ENCODE measurements around the gene AGBL5. TPM values are rescaled to one million over a fixed set of nuclear protein-coding genes. Genes with fewer than 3 reads are reported as not detected.
A peak's percentile ranks its signal among the peaks of the same experiment; 100 is the strongest.

The AGBL5 gene
- total and polyA plus RNA-seq, 9 of the 15 experiments (the other 6 are each of a cell fraction or from before 2014, with no cell fraction given): 3.3 to 52.7 (median 26.2) TPM

DNA sequence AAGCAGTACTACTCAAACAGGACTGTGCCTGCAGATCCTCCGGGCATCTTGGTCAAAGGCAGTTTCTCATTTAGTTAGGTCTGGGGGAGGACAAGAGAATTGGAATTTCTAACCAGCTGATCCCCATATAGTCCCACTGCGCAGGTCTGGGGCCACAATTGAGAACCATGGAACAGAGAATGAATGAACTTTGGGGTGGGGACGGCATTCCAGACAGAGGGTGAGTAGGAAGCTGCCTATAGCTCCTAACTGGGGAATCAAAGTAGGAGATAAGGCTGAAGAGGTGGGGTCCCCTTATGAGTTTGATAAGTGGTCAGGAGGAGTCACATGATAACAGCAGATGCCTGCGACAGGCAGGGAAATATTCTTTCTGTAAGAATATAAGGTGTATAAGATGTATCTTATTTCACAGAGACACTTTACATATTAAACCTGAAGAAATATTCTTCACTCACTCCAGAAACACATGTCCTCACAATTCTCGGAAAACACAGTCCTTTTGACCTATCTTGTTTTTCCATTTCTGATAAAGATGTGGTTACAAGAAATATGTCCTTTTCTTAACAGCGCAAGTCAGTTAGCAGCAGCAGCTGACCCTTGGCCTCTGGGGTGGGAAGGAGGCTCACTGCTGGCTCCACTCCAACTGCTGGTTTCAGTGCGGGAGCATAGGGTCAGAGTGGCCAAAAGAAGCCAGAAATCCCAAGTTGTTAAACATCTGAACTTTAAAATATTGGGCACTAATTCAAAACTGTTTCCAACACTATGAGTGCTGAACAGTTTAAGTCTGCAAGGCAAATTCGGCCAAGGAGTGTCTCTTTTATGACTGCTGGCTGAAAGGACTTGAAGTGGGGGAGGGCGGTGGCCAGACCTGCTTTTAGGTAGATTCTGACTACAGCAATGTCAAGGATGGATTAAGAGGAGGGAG, 31.3 kb upstream of the AGBL5 start (continued):
- TF ChIP-seq, protein P1, sequence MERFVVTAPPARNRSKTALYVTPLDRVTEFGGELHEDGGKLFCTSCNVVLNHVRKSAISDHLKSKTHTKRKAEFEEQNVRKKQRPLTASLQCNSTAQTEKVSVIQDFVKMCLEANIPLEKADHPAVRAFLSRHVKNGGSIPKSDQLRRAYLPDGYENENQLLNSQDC (CRISPR knock-in tag; IDR thresholded peaks at IDR 0.05): no peak
- TF ChIP-seq, protein P2, sequence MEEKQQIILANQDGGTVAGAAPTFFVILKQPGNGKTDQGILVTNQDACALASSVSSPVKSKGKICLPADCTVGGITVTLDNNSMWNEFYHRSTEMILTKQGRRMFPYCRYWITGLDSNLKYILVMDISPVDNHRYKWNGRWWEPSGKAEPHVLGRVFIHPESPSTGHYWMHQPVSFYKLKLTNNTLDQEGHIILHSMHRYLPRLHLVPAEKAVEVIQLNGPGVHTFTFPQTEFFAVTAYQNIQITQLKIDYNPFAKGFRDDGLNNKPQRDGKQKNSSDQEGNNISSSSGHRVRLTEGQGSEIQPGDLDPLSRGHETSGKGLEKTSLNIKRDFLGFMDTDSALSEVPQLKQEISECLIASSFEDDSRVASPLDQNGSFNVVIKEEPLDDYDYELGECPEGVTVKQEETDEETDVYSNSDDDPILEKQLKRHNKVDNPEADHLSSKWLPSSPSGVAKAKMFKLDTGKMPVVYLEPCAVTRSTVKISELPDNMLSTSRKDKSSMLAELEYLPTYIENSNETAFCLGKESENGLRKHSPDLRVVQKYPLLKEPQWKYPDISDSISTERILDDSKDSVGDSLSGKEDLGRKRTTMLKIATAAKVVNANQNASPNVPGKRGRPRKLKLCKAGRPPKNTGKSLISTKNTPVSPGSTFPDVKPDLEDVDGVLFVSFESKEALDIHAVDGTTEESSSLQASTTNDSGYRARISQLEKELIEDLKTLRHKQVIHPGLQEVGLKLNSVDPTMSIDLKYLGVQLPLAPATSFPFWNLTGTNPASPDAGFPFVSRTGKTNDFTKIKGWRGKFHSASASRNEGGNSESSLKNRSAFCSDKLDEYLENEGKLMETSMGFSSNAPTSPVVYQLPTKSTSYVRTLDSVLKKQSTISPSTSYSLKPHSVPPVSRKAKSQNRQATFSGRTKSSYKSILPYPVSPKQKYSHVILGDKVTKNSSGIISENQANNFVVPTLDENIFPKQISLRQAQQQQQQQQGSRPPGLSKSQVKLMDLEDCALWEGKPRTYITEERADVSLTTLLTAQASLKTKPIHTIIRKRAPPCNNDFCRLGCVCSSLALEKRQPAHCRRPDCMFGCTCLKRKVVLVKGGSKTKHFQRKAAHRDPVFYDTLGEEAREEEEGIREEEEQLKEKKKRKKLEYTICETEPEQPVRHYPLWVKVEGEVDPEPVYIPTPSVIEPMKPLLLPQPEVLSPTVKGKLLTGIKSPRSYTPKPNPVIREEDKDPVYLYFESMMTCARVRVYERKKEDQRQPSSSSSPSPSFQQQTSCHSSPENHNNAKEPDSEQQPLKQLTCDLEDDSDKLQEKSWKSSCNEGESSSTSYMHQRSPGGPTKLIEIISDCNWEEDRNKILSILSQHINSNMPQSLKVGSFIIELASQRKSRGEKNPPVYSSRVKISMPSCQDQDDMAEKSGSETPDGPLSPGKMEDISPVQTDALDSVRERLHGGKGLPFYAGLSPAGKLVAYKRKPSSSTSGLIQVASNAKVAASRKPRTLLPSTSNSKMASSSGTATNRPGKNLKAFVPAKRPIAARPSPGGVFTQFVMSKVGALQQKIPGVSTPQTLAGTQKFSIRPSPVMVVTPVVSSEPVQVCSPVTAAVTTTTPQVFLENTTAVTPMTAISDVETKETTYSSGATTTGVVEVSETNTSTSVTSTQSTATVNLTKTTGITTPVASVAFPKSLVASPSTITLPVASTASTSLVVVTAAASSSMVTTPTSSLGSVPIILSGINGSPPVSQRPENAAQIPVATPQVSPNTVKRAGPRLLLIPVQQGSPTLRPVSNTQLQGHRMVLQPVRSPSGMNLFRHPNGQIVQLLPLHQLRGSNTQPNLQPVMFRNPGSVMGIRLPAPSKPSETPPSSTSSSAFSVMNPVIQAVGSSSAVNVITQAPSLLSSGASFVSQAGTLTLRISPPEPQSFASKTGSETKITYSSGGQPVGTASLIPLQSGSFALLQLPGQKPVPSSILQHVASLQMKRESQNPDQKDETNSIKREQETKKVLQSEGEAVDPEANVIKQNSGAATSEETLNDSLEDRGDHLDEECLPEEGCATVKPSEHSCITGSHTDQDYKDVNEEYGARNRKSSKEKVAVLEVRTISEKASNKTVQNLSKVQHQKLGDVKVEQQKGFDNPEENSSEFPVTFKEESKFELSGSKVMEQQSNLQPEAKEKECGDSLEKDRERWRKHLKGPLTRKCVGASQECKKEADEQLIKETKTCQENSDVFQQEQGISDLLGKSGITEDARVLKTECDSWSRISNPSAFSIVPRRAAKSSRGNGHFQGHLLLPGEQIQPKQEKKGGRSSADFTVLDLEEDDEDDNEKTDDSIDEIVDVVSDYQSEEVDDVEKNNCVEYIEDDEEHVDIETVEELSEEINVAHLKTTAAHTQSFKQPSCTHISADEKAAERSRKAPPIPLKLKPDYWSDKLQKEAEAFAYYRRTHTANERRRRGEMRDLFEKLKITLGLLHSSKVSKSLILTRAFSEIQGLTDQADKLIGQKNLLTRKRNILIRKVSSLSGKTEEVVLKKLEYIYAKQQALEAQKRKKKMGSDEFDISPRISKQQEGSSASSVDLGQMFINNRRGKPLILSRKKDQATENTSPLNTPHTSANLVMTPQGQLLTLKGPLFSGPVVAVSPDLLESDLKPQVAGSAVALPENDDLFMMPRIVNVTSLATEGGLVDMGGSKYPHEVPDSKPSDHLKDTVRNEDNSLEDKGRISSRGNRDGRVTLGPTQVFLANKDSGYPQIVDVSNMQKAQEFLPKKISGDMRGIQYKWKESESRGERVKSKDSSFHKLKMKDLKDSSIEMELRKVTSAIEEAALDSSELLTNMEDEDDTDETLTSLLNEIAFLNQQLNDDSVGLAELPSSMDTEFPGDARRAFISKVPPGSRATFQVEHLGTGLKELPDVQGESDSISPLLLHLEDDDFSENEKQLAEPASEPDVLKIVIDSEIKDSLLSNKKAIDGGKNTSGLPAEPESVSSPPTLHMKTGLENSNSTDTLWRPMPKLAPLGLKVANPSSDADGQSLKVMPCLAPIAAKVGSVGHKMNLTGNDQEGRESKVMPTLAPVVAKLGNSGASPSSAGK (IDR thresholded peaks at IDR 0.05): no peak
- TF ChIP-seq, protein P3, sequence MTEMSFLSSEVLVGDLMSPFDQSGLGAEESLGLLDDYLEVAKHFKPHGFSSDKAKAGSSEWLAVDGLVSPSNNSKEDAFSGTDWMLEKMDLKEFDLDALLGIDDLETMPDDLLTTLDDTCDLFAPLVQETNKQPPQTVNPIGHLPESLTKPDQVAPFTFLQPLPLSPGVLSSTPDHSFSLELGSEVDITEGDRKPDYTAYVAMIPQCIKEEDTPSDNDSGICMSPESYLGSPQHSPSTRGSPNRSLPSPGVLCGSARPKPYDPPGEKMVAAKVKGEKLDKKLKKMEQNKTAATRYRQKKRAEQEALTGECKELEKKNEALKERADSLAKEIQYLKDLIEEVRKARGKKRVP (CRISPR knock-in tag; IDR thresholded peaks at IDR 0.05): peak; percentile 48; the same call in 1 of the 2 replicates
- TF ChIP-seq MCM5 (IDR thresholded peaks at IDR 0.05; ENCODE audit: low read depth) (no peak), EWSR1 (IDR thresholded peaks at IDR 0.05; ENCODE audit: borderline replicate concordance, low read depth, partially characterized antibody) (no peak), LARP7 (IDR thresholded peaks at IDR 0.05) (no peak), ZKSCAN1 (IDR thresholded peaks at IDR 0.05; ENCODE audit: low read depth, low read length) (no peak), GATA2 (CRISPR knock-in tag; IDR thresholded peaks at IDR 0.05) (peak; percentile 73)
- TF ChIP-seq, protein P4, sequence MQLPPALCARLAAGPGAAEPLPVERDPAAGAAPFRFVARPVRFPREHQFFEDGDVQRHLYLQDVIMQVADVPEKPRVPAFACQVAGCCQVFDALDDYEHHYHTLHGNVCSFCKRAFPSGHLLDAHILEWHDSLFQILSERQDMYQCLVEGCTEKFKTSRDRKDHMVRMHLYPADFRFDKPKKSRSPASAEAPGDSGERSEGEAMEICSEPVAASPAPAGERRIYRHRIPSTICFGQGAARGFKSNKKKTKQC (CRISPR knock-in tag; IDR thresholded peaks at IDR 0.05): no peak
- TF ChIP-seq, protein P5, sequence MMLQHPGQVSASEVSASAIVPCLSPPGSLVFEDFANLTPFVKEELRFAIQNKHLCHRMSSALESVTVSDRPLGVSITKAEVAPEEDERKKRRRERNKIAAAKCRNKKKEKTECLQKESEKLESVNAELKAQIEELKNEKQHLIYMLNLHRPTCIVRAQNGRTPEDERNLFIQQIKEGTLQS (IDR thresholded peaks at IDR 0.05): no peak; the same call in 1 of the 2 replicates
- TF ChIP-seq, protein P5 (CRISPR knock-in tag; conservative IDR thresholded peaks at IDR 0.05): no peak
